CD4-positive, alpha-beta T cell treated with Interleukin-4 for 1 hour (primary cell): ENCODE data around the gene DRD4.
"Not testable (repeated sequence)": the region's sequence is repeated elsewhere in the genome, so short reads cannot be mapped to it uniquely, and the experiment has no call there.

Source experiments
- DNase-seq, 2 donors: peaks; one replicate each; pipeline ENCODE4 v3.0.0-alpha.2; 2020 to 2022

Gene DRD4

DNA sequence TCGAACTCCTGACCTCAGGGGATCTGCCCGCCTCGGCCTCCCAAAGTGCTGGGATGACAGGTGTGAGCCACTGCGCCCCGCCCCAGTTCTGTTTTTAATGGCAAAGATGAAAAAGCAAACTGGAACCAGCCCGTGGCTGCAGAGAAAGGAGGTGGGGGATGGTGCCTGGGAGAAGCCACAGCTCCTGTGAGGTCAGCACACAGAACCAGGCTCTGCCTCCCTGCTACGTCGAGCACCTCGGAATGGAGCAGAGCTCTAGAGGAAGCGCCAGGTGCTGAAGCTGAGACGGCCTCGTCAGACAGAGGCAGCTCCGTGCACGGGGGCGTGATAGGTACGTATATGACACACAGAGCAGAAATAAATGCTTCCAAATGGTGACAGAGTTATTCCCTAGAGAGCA lies 8.5 kb downstream of the DRD4 start:
- no peak for DNase-seq

DNA sequence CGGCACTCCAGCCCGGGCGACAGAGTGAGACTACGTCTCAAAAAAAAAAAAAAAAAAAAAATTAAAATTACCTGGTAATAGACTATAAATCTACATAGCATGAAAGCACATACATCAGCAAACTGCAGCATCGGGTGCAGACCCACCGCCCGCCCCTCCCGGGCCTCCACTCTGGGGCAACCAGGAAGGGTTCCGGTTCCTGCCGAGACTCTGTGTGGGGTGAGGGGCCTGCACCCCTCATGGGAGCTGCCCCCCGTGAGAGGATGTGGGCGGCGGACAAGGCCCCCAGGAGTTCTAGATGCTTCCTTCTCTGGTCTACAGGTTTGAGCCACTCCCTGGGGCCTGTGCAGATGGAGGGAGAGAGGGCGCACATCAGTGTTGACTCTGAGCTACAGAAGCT lies 9.1 kb downstream of the DRD4 start:
- no peak for DNase-seq

DNA sequence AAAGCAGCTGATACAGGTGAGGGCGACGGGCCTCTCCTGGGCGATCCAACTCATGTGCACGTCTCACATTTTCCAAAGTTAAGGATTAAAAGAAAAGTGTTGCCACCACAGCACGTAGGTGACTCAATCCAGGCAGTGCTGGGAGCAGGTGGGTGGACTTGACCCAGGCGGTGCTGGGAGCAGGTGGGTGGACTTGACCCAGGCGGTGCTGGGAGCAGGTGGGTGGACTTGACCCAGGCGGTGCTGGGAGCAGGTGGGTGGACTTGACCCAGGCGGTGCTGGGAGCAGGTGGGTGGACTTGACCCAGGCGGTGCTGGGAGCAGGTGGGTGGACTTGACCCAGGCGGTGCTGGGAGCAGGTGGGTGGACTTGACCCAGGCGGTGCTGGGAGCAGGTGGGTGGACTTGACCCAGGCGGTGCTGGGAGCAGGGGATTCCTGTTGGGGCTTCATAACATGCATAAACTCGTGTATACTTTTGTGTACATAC lies 10.6 kb downstream of the DRD4 start:
- DNase-seq: not testable (repeated sequence)

DNA sequence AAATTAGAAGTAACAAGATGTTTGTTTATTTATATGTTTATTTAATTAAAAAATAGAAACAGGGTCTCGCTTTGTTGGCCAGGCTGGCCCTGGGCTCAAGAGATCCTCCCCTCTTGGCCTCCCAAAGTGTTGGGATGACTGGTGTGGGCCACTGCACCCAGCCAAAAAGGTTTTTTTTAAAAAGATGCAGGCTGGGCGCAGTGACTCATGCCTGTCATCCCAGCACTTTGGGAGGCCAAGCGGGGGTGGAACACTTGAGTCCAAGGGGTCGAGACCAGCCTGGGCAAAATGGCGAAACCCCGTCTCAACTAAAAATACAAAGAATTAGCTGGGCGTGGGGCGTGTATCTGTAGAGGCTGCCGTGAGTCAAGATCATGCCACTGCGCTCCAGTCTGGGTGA lies 13.4 kb downstream of the DRD4 start:
- no peak for DNase-seq

DNA sequence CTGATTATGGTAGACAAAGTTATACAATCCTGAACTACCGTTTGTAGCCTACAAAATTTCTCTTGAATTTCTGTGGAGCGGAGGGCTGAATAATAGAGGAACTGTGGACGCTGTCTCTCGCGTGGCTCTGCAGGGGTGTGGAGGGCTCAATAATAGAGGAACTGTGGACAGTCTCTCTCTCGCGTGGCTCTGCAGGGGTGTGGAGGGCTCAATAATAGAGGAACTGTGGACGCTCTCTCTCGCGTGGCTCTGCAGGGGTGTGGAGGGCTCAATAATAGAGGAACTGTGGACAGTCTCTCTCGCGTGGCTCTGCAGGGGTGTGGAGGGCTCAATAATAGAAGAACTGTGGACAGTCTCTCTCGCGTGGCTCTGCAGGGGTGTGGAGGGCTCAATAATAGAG lies 16.1 kb downstream of the DRD4 start:
- peak in 1 of 2 donors; percentile 17 for DNase-seq

DNA sequence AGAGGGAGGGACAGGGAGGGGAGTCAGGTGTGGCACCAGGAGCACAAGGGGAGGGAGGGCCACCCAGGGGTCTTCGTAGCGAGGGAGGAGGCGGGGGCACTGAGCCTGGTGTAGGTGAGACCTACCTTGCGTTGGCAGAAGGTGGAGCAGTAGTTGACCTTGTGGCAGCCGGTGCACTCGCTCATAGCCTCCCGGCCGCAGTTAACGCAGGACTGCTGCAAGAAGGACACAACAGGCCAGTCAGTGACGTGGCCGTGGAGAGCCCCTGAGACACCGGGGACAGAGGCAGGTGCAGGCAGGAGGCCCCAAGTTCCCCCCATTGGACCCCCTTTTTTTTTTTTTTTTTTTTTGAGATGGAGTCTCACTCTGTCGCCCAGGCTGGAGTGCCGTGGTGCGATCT lies 16.8 kb downstream of the DRD4 start:
- no peak for DNase-seq

DNA sequence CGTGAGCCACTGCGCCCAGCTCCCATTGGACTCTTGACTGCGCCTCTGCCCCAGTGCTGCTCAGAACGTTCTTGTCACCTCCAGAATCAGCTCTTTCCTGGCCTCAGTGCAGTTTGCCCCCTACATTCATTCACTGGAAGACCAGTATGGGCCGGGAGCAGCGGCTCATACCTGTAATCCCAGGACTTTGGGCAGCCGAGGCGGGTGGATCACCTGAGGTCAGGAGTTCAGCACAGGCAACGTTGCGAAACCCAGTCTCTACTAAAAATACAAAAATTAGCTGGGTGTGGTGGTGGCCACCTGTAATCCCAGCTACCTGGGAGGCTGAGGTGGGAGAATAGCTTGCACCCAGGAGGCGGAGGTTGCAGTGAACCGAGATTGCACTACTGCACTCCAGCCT lies 17.4 kb downstream of the DRD4 start:
- DNase-seq: not testable (repeated sequence)

DNA sequence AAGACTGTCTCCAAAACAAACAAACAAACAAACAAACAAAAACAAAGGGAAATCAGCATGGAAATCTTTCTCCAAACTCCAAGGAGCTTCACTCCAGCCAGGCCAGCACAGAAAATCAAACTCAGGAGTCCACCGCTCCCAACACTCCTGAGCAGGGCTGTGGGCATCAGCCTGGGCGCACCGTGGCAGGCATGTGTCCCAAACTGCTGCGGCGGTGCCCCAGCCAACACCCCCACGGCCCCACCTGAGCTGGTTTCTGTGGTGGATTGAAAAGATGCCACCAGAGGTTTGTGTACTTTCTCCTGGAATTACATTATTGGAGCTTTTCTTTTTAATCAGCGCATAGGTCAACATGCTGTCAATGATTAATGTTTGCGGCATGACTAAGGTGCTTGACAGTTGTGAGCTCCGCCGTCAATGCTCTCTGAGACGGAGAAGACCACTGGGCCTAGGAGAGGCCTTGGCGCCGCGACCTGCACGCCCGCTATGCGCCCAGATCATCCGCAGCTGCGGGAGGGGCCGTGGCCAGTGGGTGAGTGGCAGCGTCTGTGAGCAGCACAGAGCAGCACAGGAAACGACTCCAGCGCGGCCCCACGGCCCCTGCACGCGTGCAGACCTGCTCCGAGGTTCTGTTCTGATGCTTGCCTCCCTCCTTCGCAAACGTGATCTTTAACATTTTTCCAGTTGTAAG lies 18.1 kb downstream of the DRD4 start:
- no peak for DNase-seq

DNA sequence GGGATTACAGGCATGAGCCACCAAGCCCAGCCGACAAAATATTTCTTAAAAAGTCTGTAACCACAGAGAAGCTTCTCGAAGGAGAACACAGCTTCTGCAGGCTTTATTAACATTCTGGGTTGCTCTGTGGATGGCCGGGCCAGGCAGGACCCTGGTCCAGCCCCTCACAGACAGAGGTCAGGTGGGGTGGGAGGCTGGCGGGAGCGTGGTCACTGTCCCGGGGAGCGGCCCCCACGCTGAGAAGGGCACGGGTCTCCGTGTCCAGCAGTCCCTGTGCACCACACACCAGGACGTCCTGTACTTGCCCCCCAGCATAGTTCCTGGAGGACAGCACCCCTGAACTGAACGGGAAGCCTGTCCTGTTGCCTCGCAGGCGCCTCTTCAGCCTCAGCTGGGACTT lies 19.4 kb downstream of the DRD4 start:
- no peak for DNase-seq

DNA sequence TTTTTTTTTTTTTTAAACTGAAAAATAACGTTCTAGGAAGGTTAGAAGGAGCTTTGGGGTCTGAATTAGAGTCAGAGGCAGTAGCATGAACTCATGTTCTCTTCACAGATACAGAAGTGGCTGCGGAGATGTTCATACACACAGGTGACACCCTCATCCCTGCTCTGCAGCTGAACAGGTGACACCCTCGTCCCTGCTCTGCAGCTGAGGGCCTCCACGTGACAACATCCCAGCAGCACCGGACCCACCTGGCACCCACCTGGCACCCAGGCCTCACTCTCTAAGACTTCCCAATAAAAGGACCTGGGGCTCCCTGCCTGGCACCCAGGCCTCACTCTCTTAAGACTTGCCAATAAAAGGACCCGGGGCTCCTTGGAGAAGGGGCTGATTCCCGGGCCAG lies 19.8 kb downstream of the DRD4 start:
- no peak for DNase-seq

DNA sequence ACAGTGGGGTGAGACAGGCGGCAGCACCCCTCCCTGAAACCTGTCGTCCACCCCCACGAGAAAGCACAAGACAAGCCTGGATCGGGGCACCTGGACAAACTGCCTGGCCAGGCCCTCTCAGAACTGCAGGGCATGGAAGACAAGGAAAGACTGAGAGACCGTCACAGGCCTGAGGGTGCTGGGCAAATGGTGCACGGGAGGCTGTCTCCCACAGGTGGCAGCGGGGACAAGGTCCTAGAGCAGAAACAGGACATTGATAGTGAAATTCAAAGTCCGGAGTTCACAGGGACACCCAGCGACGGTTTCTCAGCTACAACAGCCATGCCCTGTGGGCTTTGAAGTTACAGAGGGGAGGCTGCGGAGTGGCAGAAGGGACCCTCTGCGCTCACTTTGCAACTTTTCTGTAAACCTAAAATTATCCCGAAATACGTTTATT lies 20.6 kb downstream of the DRD4 start:
- no peak for DNase-seq

DNA sequence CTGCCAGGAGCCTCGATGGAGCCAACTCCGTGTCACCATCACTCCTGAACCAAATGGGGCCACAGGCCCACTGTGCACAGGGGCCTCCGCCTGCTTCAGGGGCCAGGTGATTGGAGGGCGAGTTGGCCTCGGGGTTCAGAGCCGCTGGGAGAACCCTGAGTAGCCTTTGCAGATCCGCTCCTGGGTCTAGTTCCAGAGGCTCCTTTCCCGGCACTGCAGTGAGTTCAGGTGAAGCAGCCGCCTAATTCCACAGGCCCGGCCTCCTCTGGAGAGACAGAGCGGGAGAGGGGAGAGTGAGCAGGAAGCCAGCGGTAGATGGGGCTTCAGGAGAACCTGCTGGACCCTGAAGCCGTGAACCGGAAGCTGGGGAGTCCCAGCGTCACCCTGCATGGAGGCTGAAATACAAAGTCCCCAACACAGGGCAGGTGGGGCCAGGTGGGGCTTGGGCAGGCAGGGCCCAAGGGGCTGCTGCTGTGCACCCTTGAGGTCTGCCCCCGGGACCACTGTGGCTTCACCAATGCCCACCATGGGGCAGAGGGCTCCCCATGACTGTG lies 22.5 kb downstream of the DRD4 start:
- DNase-seq: no peak

DNA sequence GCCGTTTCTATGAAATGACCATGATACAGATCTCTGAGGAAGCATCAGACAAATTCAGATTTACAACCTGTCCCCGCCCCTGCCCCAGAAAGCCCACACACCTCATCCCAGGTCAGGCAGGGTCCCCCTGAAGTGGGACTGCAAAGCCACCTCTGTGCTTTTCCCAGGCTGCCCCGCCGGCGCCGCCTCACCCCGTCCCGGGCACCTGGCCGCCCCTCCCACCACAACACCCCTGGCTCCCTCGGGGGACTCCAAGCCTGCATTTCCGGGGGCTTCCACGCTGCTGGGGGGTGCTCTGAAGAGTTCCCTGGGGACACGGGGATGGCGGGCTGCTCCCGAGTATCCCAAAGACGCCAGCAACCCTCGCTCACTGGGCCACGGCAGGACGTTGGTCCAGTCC lies 23.2 kb downstream of the DRD4 start:
- DNase-seq: no peak

DNA sequence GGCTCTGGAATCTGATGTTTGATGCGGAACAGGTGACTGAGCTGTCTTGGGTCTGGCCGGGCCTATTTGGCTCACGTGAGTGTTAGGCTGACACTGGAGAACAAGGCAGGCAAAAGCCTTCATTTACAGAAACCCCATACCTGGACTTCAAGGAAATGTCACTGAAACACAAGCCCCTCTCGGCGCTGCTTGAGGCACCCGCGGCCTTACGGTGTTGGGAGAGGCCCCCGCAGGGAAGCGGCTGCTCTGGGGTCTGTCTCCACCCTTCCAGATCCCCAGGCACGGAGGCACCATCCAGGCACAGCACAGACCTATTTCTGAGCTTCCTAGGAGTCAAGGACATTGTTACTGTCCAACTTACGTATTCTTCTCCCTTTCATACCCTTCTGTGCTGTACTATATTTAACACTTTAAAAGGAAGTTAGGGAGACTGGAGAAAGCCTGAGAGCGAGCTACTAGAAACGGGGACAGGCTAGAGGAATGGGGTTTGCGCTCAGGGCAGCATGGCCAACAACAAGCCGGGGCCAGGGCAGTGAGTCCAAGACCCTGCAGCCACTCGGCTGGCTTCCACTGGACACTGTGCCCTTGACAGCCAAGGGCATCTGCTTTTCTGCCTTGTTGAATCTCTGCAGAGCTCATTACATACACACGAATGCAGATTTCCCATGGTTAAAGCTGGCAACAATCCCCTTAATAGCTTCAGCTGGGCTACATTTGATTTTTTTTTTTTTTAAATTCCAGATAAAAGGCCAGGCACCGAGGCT lies 23.8 kb downstream of the DRD4 start:
- DNase-seq: no peak

DNA sequence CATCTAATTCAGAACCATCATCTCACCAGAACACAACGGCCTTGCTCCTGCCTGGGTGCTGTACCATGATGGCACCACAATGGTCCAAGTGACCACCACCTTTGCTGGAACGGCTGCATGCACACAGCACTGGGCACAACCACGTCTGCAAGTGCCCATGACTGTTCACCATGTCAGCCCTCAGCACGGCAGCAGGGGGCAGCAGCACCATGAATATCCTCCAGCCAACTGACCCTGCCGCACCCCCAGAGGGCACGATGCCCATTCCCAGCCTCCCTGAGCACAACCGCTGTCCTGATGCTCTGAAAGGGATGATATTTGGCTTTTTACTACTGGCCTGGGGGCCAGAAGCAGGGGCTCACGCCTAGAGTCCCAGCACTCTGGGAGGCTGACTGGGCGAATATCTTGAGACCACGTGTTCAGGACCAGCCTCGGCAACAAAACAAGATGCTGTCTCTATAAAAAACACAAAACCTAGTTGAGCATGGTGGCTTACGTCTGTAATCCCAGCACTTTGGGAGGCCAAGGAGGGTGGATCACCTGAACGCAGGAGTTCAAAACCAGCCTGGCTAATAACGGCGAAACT lies 25.7 kb downstream of the DRD4 start:
- DNase-seq: peak; percentile 43 to 55

DNA sequence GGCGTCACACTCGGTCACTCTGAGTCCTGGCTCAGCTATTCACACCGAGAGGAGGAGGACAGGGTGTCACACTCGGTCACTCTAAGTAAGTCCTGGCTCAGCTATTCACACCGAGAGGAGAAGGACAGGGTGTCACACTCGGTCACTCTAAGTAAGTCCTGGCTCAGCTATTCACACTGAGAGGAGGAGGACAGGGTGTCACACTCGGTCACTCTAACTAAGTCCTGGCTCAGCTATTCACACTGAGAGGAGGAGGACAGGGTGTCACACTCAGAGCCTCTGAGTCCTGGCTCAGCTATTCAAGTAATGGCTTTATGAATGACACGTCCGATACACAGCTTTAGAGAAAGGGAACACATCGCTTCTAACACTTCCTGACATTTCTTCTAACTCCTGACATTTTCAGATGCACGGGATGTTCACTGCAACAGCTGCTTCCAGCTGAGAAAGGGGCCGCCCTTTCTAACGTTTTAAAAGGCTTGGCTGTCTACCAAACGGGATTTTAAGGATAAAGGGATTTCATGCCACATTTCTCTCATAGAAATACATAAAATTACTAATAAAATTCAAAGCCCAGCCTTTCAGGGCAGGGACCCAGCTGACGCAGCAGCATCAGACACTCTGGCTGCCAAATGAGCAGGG lies 28.1 kb downstream of the DRD4 start:
- no peak for DNase-seq

DNA sequence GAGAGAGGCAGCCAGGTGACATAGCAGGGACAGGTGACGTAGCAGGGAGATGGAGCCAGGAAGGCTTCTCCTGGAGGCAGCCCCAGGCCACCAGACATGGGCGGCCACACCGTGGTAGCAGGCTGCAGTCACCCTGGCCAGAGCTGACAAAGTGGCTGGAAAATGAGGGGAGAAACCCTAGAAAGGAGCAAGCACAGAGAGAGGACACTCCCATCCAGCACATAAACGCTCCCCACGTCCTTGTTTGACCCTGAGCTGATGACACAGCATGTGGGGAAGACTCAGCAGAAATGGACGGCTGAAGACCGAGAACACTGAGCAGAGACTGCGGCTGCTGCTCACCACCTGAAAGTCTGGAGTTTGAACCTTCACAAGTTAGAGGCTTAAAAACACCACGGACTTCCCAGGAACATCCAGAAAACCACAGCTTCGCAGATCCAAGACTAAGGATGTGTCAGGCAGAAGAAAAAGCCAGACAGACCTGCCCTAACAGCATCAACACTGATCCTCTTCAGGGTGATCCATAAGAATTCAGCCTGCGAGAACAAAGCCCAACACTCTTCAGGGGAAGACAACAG lies 28.7 kb downstream of the DRD4 start:
- no peak for DNase-seq

DNA sequence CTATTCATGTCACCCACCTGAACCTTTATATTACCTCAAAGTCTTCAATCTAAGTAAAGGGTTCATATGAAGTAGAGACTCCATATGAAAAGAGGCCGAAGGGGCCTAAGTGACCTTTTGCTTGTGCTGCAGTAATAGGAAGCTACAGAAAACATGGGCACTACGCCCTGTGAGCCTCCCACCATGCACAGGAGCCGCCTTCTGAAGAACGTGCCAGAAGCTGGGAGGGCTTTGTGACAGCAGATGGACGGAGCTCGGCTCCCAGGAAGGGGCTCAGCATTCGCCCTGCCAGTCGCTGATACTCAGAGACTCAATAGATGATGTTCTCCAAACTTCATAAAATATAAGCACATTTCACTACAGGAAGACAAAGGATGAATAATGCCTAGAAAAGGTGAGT lies 36.8 kb downstream of the DRD4 start:
- no peak for DNase-seq

DNA sequence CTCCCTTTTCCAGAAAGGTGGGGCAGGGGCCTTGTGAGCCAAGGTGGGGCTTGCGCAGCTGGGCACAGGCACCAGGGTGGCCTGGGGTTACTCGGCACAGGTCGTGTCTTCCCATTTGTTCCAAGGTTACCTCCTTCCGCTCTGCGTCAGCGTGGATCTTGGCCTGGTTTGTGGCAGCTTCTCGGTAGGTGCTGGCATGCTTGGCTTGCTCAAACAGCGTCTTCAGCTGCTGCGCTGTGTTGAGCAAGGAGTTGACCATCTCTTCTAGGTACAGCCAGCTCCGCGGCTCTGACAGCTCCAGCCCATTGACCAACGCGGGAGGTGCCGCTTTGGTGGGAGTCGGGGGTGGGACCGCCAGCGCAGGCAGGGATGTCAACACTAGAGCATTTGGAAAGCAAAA lies 37.3 kb downstream of the DRD4 start:
- no peak for DNase-seq

DNA sequence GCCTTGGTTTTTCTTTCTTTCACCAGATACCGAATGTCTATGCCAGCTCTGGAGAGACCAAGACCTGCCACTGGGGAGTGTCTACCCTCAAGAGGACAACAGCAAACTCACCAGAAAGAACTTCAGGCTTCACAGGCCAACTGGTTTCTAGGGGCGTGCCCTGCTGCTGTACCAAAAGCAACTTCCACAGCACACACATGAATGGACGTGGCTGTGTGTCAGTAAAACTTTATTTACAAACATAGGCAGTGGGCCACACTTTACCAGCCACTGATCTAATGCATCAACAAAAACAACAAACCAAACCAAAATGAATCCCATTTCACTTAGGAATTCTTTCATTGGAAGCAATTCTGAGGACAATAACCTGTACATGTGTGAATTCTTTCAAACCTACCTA lies 41.2 kb downstream of the DRD4 start:
- DNase-seq: no peak

DNA sequence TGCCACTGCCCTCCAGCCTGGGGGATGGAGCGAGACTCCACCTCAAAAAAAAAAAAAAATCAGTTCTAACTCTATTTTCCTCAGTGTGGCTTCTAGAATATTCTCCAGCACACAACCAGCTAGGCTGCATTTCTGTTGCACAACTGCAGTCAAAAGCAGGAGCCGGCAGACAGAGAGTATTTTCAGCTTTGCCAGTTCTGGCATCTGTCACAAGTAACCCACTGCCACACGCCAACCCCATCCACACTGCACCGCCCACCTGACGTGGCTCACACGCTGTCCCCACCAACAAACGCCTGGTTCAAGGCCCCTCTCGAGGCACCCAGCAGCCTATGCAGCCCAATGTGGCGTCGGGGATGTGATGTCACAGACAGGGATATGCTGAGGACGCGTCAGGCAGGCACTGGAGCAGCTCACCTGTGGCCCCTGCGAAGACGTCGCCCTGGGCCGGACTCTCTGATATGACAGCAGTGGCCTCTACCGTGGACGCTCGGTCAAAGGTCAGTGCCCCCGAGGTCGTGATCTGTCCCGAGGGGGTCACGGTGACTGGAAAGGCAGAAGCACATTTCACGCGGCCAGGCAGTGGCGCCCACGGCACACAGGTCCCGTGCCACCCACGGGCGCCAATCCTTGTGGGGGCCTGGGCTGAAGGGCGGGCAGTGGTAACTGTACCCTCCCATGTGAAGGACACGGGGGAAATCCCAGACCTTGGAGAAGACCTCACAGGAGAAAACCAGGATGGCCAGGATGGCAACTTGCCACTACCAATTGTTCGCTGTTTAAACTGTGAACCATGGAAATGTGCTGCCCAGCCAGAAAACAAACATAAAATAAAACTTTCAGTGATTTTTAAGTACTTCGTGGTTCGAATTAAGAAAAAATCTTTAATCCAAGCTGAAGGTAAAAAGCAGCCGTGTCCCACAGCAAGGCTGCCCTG lies 42.5 kb downstream of the DRD4 start:
- no peak for DNase-seq

DNA sequence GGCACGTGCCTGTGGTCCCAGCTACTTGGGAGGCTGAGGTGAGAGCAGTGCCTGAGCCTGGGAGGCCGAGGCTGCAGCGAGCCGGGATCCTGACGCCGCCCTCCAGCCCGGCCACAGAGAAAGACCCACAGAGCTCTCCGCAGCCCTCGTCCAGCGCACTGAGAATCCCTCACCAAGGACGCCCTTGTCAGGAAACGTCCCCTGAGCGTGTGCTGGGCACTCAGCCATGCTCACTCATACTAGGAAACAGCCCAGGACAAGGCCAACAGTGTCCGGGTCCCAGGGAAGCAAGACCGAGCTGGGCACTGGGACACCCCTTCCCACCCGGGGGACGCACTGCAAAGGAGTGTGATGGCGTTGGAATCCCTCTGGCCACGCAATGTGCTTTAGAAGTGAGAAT lies 43.4 kb downstream of the DRD4 start:
- DNase-seq: no peak
